LNCAP (cell line): ENCODE data around the gene GRAMD1A.

ENCODE experiments used
- CTCF ChIP-seq: fragments of 450-650 bp; IDR thresholded peaks from 2 replicates; pipeline ENCODE4 v1.5.1; 2017; ENCODE audit warnings: mild to moderate bottlenecking

The GRAMD1A gene

DNA sequence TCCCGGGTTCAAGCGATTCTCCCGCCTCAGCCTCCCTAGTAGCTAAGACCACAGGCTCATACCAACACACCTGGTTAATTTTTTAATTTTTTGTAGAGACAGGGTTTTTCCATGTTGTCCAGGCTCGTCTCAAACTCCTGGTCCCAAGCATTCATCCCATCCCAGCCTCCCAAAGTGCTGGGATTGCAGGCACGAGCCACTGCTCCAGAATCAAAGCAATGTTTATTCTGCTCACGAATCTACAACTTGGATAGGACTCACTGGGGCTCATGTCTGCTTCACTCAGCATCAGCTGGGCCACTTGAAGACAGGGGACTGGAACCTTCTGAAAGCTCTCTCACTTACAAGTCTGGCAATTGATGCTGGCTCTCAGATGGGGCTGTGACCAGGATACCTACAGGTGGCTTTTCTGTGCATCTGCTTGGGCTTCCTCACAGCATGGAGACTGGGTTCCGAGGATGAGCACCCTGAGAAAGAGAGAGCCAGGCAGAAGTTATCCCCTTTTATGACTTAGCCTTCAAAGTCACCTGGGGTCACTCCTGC is 27.9 kb upstream of the GRAMD1A start:
- TF ChIP-seq CTCF = no peak

- TF ChIP-seq CTCF = no peak
These were observed 25.5 kb upstream of the GRAMD1A start for GRCh38 chr19:34974646-34975045.

DNA sequence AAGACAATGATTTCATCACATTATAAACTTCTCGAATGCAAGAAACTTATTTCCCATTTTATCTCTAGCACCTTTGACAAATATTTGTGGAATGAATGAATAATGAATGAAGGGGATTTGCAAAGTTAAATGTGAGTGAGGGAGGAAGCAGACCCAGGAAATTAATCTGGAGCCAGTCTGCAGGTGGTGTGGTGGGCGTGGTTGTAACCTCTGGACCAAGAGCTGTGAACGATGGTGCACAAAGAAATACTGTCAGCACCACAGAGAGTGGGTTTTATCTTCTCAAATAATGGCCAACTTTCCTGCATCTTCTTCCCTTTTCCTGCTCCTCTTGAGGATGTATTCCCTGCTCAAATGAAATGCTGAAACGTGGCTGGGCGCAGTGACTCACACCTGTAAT is 25.1 kb upstream of the GRAMD1A start:
- TF ChIP-seq CTCF = no peak

DNA sequence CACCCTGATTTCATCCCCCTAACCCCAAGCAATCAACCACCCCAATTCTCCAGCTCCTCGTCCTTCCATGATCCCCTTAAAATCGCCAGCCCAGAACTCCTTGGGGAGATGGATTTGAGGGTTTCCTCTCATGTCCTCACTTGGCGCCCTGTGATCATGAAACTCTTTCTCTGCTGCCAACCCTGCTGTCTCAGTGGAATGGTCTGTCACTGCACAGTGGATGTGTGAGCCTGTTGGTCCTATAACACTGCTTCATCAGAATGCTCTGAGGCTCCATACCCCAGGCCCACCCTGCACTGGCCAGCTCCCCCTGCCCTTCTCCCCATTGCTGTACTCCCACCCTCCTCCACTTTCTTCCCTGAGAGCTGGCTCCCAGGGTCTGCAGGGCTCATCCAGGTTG is 23.5 kb upstream of the GRAMD1A start:
- no peak for TF ChIP-seq CTCF

DNA sequence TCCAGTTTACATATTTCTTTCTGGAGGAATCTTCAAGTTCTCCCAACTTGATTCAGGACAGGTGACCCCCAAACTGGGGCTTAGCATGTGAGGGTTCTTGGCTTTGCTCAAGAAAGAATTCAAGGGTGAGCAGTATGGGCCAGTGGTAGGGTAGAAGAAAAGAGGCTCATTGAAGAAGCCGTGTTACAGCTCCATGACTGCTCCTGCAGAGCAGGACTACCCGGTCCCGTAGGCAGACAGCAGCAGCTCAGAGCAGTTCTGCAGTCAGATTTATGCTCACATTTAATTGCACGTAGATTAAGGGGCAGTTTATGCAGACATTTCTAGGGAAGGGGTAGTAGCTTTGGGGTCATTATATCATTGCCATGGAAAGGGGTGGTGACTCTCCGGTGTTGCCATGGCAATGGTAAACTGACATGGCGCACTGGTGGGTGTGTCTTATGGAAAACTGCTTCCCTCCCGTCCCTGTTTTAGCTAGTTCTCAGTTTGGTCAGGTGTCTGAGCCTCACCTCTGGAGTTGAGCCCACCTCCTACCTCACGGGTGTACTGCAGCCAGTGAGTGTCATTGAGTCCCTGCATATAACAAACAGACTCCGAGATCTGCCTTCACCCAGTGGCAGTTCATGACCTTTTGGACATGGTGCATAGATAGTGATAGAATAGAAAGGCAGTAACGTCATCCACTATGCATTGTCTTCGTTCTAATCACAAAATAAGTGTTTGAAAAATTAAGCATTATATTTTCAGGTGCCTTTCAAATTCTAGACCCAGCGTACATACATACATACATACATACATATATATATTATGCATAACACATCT is 20.1 kb upstream of the GRAMD1A start:
- no peak for TF ChIP-seq CTCF

DNA sequence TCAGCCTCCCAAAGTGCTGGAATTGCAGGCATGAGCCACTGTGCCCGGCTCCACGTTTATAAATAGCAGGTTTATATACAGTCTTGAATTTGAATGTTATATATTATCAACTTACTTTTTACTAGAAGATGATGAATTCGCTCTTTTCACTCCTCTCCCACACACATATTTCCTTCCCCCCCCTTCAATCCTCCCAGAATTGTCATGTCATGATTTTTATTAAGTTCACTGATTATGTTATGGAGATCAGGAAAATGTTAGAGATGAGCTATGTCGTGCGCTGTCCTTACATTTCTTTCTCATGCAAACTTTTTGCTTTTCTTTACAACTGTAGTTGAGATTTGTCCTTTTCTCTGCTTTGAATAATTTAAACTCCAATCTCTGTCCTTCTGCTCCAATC is 17.8 kb upstream of the GRAMD1A start:
- TF ChIP-seq CTCF = no peak

GRCh38 chr19:34983786-34984185 is 16.3 kb upstream of the GRAMD1A start:
- no peak for TF ChIP-seq CTCF

DNA sequence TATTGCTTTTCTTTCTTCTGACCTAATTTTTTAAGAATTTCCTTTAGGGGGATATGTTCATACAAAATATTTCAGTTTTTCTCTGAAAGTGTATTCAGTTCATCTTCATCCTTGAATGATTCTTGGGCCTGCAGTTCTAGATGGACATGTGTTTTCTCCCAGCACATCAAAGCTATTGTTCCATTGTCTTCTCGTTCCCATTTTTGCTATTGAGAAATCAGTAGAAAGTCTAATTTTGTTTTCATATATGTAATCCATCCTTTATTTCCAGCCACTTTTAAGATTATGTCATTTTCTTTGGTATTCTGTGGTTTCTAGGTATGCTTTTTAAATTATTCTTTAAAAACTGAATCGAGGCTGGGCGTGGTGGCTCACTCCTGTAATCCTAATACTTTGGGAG is 15.8 kb upstream of the GRAMD1A start:
- TF ChIP-seq CTCF = no peak
